ENCODE data around the gene TFF3.

TFF3 gene

GRCh38 chr21:42285569-42286245 lies 29.5 kb downstream of the TFF3 start:
- Histone ChIP-seq H3K36me3 (ENCODE audit: low read depth) (no peaks in the 10 kb centered on the region), H3K9me3 (ENCODE audit: severe bottlenecking) (no peaks in the 10 kb centered on the region), H3K4me1 (ENCODE audit: insufficient read depth, poor library complexity, severe bottlenecking) (no peaks in the 10 kb centered on the region), H3K27me3 (ENCODE audit: insufficient read depth, poor library complexity, severe bottlenecking) (no peaks in the 10 kb centered on the region), H3K4me3 (ENCODE audit: severe bottlenecking) (no peak overlapping the region), H3K27ac (ENCODE audit: poor library complexity, severe bottlenecking) (no peak overlapping the region)
- ATAC-seq (ENCODE audit: low read depth) (no peak), DNase-seq (ENCODE audit: low spot score) (no peak)
- TF ChIP-seq CTCF (IDR thresholded peaks at IDR 0.05; ENCODE audit: poor library complexity, severe bottlenecking) = no peak

- DNase-seq (ENCODE audit: low spot score) = no peak
- no peaks in the 10 kb centered on the region for H3K27me3 ChIP-seq (ENCODE audit: insufficient read depth, poor library complexity, severe bottlenecking)
- no peak overlapping the region for H3K4me3 ChIP-seq (ENCODE audit: severe bottlenecking)
- H3K9me3 ChIP-seq (ENCODE audit: severe bottlenecking) = no peaks in the 10 kb centered on the region
- no peaks in the 10 kb centered on the region for H3K4me1 ChIP-seq (ENCODE audit: insufficient read depth, poor library complexity, severe bottlenecking)
- H3K27ac ChIP-seq (ENCODE audit: poor library complexity, severe bottlenecking) = no peak overlapping the region
- no peak for ATAC-seq (ENCODE audit: low read depth)
- no peaks in the 10 kb centered on the region for H3K36me3 ChIP-seq (ENCODE audit: low read depth)
- no peak for TF ChIP-seq CTCF (IDR thresholded peaks at IDR 0.05; ENCODE audit: poor library complexity, severe bottlenecking)
Measured at GRCh38 chr21:42282715-42283114, 32.5 kb downstream of the TFF3 start.

GRCh38 chr21:42282021-42282420 lies 33.2 kb downstream of the TFF3 start:
- ATAC-seq (ENCODE audit: low read depth) (no peak), DNase-seq (ENCODE audit: low spot score) (no peak)
- no peak overlapping the region for H3K4me3 ChIP-seq (ENCODE audit: severe bottlenecking)
- no peaks in the 10 kb centered on the region for H3K27me3 ChIP-seq (ENCODE audit: insufficient read depth, poor library complexity, severe bottlenecking)
- no peak for TF ChIP-seq CTCF (IDR thresholded peaks at IDR 0.05; ENCODE audit: poor library complexity, severe bottlenecking)
- H3K9me3 ChIP-seq (ENCODE audit: severe bottlenecking) = no peaks in the 10 kb centered on the region
- no peaks in the 10 kb centered on the region for H3K36me3 ChIP-seq (ENCODE audit: low read depth)
- no peaks in the 10 kb centered on the region for H3K4me1 ChIP-seq (ENCODE audit: insufficient read depth, poor library complexity, severe bottlenecking)
- no peak overlapping the region for H3K27ac ChIP-seq (ENCODE audit: poor library complexity, severe bottlenecking)

GRCh38 chr21:42281181-42281680 lies 34.0 kb downstream of the TFF3 start:
- no peak for TF ChIP-seq CTCF (IDR thresholded peaks at IDR 0.05; ENCODE audit: poor library complexity, severe bottlenecking)
- ATAC-seq (ENCODE audit: low read depth) (no peak), DNase-seq (ENCODE audit: low spot score) (no peak)
- Histone ChIP-seq H3K36me3 (ENCODE audit: low read depth) (no peaks in the 10 kb centered on the region), H3K4me3 (ENCODE audit: severe bottlenecking) (no peak overlapping the region), H3K27ac (ENCODE audit: poor library complexity, severe bottlenecking) (no peak overlapping the region), H3K4me1 (ENCODE audit: insufficient read depth, poor library complexity, severe bottlenecking) (no peaks in the 10 kb centered on the region), H3K27me3 (ENCODE audit: insufficient read depth, poor library complexity, severe bottlenecking) (no peaks in the 10 kb centered on the region), H3K9me3 (ENCODE audit: severe bottlenecking) (no peaks in the 10 kb centered on the region)
